GM12878 (cell line): ENCODE data around the gene MIEN1. TPM values are rescaled to one million over a fixed set of nuclear protein-coding genes. Genes with fewer than 3 reads are reported as not detected.

Experiments used
- ATAC-seq: fragments of 200-7000 bp; cut with Tn5 transposase; 3 replicates; pipeline ENCODE4 v1.9.1; 2020; ENCODE audit warnings: mild to moderate bottlenecking, moderate library complexity
- BruUV-seq: library from RNA; stranded (reverse); fragments of 400-500 nt; replicated peaks from 2 replicates; lab custom pipeline; 2021; lab: Mats Ljungman, UMichigan
- CTCF ChIA-PET: fragments of 300-600 bp; sonication (Branson Sonifier 250); formaldehyde crosslinking; extraction: SDS; loops from one replicate; lab custom pipeline; 2021; ENCODE audit warnings: inconsistent platforms; lab: Yijun Ruan, JAX
- POLR2A ChIA-PET: fragments of 350-600 bp; formaldehyde crosslinking; extraction: SDS; loops from one replicate; lab custom pipeline; 2021; ENCODE audit warnings: inconsistent platforms; lab: Charles Lee
- RAD21 ChIA-PET: fragments of 300-600 bp; sonication (Branson Sonifier 250); formaldehyde crosslinking; loops from one replicate; lab custom pipeline; 2023; ENCODE audit warnings: antibody characterized with exemption; ENCODE audit not compliant: unreplicated experiment; lab: Charles Lee
- SMC1A ChIA-PET: fragments of 300-600 bp; sonication (Branson Sonifier 250); formaldehyde crosslinking; loops from one replicate; lab custom pipeline; 2023; ENCODE audit not compliant: unreplicated experiment, uncharacterized antibody; lab: Charles Lee
- DNase-seq: peaks from one replicate; pipeline ENCODE4 v3.0.0-alpha.2; 2011; ENCODE audit warnings: low read depth, low spot score
- FAIRE-seq: peaks from 3 replicates; lab custom pipeline; 2011; peaks lifted over from hg19 to GRCh38; lab: Jason Lieb, UNC
- H2AFZ ChIP-seq: 2 replicates; pipeline ENCODE4 v1.6.0; 2011; ENCODE audit warnings: low read depth, low read length, control low read depth; ENCODE audit not compliant: control insufficient read depth
- H3K27ac ChIP-seq: 2 replicates; pipeline ENCODE4 v1.5.1; 2011; ENCODE audit warnings: control low read depth; ENCODE audit not compliant: control insufficient read depth, insufficient read depth
- H3K27me3 ChIP-seq, 2 experiments: replicated peaks in 1 of 2; 2 replicates each; pipeline versions ENCODE4 v1.6.0 to v1.6.1; 2011; ENCODE audit warnings: low read length in 1 of 2; ENCODE audit not compliant: control insufficient read depth in 2 of 2, insufficient read depth in 2 of 2
- H3K36me3 ChIP-seq, 2 experiments: 2 replicates each; pipeline ENCODE4 v1.5.1; 2011; ENCODE audit warnings: low read length in 1 of 2; ENCODE audit not compliant: control insufficient read depth in 2 of 2, insufficient read depth in 2 of 2
- H3K4me1 ChIP-seq: 2 replicates; pipeline ENCODE4 v1.6.1; 2011; ENCODE audit warnings: mild to moderate bottlenecking, low read length, moderate library complexity, mixed read lengths; ENCODE audit not compliant: control insufficient read depth, insufficient read depth
- H3K4me2 ChIP-seq: 2 replicates; pipeline ENCODE4 v1.6.0; 2011; ENCODE audit warnings: control low read depth; ENCODE audit not compliant: control insufficient read depth, insufficient read depth
- H3K4me3 ChIP-seq: fragments of 200-600 bp; sonication (generic); 2 replicates; pipeline ENCODE4 v1.5.1; 2016
- H3K79me2 ChIP-seq: 2 replicates; pipeline ENCODE4 v1.6.0; 2011; ENCODE audit warnings: low read length; ENCODE audit not compliant: control insufficient read depth, insufficient read depth
- H3K9ac ChIP-seq: 2 replicates; pipeline ENCODE4 v1.8.0; 2011; ENCODE audit warnings: low read length, control low read depth, mixed read lengths; ENCODE audit not compliant: control insufficient read depth, insufficient read depth
- H3K9me3 ChIP-seq: replicated peaks from 3 replicates; pipeline ENCODE4 v1.5.1; 2011; ENCODE audit warnings: mild to moderate bottlenecking, low read length; ENCODE audit not compliant: control insufficient read depth, insufficient read depth
- H4K20me1 ChIP-seq: 2 replicates; pipeline ENCODE4 v1.6.0; 2011; ENCODE audit not compliant: control insufficient read depth, insufficient read depth
- ESRRA ChIP-seq: IDR thresholded peaks from 2 replicates; pipeline ENCODE4 v1.6.1; 2012; ENCODE audit warnings: mild to moderate bottlenecking, low read length, improper control_type of control experiment
- MYC ChIP-seq: IDR thresholded peaks from 2 replicates; pipeline ENCODE4 v1.6.1; 2011; ENCODE audit warnings: mild to moderate bottlenecking, low read length, moderate library complexity, inconsistent platforms; ENCODE audit not compliant: insufficient read depth, insufficient replicate concordance, insufficient read length, severe bottlenecking
- PAX8 ChIP-seq: fragments of 450-650 bp; IDR thresholded peaks from 2 replicates; pipeline ENCODE4 v1.6.1; 2017; ENCODE audit warnings: mild to moderate bottlenecking, moderate library complexity
- RAD21 ChIP-seq: IDR thresholded peaks from 2 replicates; pipeline ENCODE4 v1.6.1; 2011; ENCODE audit warnings: mild to moderate bottlenecking, low read depth, low read length, moderate library complexity; ENCODE audit not compliant: insufficient read depth
- TAF1 ChIP-seq: IDR thresholded peaks from 2 replicates; pipeline ENCODE4 v1.6.1; 2011; ENCODE audit warnings: mild to moderate bottlenecking, low read depth, low read length, borderline replicate concordance
- WRNIP1 ChIP-seq: IDR thresholded peaks from 2 replicates; pipeline ENCODE4 v1.6.1; 2011; ENCODE audit warnings: low read depth, low read length, improper control_type of control experiment, borderline replicate concordance
- ZNF622 ChIP-seq: fragments of 450-650 bp; IDR thresholded peaks from 2 replicates; pipeline ENCODE4 v1.6.1; 2017; ENCODE audit warnings: mild to moderate bottlenecking, inconsistent platforms
- WGBS: methylation state at CpG from one replicate; pipeline ENCODE4 v1.1.6; 2016; ENCODE audit warnings: low lambda C conversion rate; ENCODE audit not compliant: insufficient replicate concordance, insufficient coverage; ENCODE audit errors: missing lambda C conversion rate; 5-methylcytosine and 5-hydroxymethylcytosine counted together
- in situ Hi-C: fragments of 300-500 bp; cut with MboI; formaldehyde crosslinking; loops from 9 replicates; pipeline ENCODE4 v1.14.3; 2018; ENCODE audit warnings: mixed read lengths
- intact Hi-C: fragments of 100-400 bp; cut with micrococcal nuclease; formaldehyde crosslinking; loops from one replicate; pipeline ENCODE4 v1.14.2; 2022; ENCODE audit not compliant: unreplicated experiment
- polyA plus RNA-seq, 11 experiments: library from polyadenylated mRNA; depleted of rRNA in 4 of 11; unstranded in 6 of 11; stranded (reverse) in 5 of 11; fragments of >200 nt; fragmentation: Nextera tagmentation in 4 of 11; fragmentation: Illumina TruSeq in 1 of 11; extraction: Ambion mirVana in 4 of 11; extraction: Trizol in 1 of 11; gene quantifications; 1 replicate in 1 of 11; 2 replicates in 10 of 11; pipeline versions ENCODE4 v1.2.1 to v1.2.3, GENCODE V29; 2011 to 2016; ENCODE audit warnings: inconsistent platforms in 2 of 11, missing spikeins in 2 of 11, low read depth in 1 of 11
- total RNA-seq, 4 experiments: library from RNA; depleted of rRNA in 3 of 4; stranded (reverse); fragments of >200 nt in 3 of 4; fragmentation: Illumina TruSeq in 1 of 4; extraction: Trizol in 1 of 4; gene quantifications; 2 replicates each; pipeline versions ENCODE4 v1.2.1 to v1.2.3, GENCODE V29; 2013 to 2021
- TF ChIP-seq, protein P1 (sequence below): fragments of 450-650 bp; IDR thresholded peaks from 2 replicates; pipeline ENCODE4 v1.6.1; 2018; ENCODE audit warnings: borderline replicate concordance, mild to moderate bottlenecking; ENCODE audit not compliant: partially characterized antibody
- TF ChIP-seq, protein P2 (sequence below): fragments of 450-650 bp; IDR thresholded peaks from 2 replicates; pipeline ENCODE4 v1.6.1; 2017; ENCODE audit warnings: mild to moderate bottlenecking, moderate library complexity

MIEN1 gene
- total and polyA plus RNA-seq, 10 of the 15 experiments (the other 5 are each of a cell fraction or from before 2014, with no cell fraction given) = 24.9 to 89.1 (median 47.7) TPM

DNA sequence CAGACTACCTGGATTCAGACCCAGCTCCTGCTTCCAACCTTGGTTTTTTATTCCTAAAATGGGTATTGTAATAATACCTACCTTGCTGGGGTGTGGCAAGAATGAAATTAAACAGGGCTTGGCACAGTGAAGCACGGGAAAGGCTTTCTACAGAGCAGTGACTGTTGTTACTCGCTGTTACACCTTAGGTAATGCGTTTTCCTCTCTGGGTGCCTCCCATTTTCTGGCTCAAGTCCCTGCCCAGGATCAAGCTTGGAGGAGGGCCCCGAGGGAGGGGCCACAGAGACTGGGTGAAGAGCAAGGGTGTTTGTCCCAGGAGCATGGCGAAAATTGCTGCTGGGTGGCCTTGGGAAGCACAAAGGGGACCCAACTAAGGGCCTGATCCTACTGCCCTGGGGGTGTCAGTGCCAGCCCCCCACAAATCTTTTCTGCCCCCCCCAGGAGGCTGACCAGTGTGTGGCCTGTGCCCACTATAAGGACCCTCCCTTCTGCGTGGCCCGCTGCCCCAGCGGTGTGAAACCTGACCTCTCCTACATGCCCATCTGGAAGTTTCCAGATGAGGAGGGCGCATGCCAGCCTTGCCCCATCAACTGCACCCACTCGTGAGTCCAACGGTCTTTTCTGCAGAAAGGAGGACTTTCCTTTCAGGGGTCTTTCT is 13.3 kb downstream of the MIEN1 start:
- no TSS peak for BruUV-seq
- Histone ChIP-seq H3K79me2 (no peaks in the 10 kb centered on the region), H3K36me3 (no peaks in the 10 kb centered on the region), H3K9ac (no peak overlapping the region), H4K20me1 (no peaks in the 10 kb centered on the region), H2AFZ (no peak overlapping the region), H3K4me3 (no peak overlapping the region), H3K4me2 (no peak overlapping the region), H3K4me1 (no peaks in the 10 kb centered on the region), H3K9me3 (no peaks in the 10 kb centered on the region), H3K27ac (no peak overlapping the region), H3K27me3 (no peaks in the 10 kb centered on the region)
- in situ Hi-C loops = no loop called here
- RAD21 ChIA-PET = no interaction called here
- SMC1A ChIA-PET = no interaction called here
- TF ChIP-seq, protein P1, sequence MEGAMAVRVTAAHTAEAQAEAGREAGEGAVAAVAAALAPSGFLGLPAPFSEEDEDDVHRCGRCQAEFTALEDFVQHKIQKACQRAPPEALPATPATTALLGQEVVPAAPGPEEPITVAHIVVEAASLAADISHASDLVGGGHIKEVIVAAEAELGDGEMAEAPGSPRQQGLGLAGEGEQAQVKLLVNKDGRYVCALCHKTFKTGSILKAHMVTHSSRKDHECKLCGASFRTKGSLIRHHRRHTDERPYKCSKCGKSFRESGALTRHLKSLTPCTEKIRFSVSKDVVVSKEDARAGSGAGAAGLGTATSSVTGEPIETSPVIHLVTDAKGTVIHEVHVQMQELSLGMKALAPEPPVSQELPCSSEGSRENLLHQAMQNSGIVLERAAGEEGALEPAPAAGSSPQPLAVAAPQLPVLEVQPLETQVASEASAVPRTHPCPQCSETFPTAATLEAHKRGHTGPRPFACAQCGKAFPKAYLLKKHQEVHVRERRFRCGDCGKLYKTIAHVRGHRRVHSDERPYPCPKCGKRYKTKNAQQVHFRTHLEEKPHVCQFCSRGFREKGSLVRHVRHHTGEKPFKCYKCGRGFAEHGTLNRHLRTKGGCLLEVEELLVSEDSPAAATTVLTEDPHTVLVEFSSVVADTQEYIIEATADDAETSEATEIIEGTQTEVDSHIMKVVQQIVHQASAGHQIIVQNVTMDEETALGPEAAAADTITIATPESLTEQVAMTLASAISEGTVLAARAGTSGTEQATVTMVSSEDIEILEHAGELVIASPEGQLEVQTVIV = no peak
- FAIRE-seq (no peak), ATAC-seq (no peak), DNase-seq (no peak)
- WGBS = 67% methylated on average over 11 of the region's 11 CpGs
- POLR2A ChIA-PET = no interaction called here
- intact Hi-C loops = no loop called here
- CTCF ChIA-PET = no interaction called here

DNA sequence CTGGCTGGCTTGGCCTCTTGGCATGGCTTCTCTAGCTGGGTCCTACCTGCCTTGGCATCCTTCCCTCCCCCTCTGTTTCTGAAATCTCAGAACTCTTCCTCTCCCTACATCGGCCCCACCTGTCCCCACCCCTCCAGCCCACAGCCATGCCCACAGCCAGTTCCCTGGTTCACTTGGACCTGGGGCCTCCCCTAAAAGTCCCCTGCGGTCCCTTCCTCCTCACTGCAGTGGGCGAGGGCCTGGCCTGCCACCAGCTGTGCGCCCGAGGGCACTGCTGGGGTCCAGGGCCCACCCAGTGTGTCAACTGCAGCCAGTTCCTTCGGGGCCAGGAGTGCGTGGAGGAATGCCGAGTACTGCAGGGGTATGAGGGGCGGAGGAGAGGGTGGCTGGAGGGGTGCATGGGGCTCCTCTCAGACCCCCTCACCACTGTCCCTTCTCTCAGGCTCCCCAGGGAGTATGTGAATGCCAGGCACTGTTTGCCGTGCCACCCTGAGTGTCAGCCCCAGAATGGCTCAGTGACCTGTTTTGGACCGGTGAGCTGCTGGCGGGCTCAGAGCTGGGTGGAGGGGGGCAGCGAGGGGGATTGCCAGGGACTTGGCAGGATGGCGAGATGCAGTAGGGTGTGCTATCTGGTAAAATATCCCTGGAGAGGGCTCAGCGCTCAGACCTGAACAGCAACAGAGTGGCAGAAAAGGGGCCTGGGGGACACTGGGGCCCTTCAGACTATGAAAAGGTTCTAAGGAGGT is 14.1 kb downstream of the MIEN1 start:
- no peak overlapping the region for H3K9ac ChIP-seq
- no TSS peak for BruUV-seq
- 59% methylated on average over 15 of the region's 15 CpGs for WGBS
- H3K4me1 ChIP-seq = no peaks in the 10 kb centered on the region
- H3K4me3 ChIP-seq = no peak overlapping the region
- FAIRE-seq = no peak
- in situ Hi-C loops = no loop called here
- ChIA-PET RAD21 (no interaction called here), SMC1A (no interaction called here), POLR2A (no interaction called here), CTCF (no interaction called here)
- no peak overlapping the region for H2AFZ ChIP-seq
- no peak for DNase-seq
- H4K20me1 ChIP-seq = no peaks in the 10 kb centered on the region
- H3K4me2 ChIP-seq = no peak overlapping the region
- intact Hi-C loops = no loop called here
- no peaks in the 10 kb centered on the region for H3K79me2 ChIP-seq
- no peaks in the 10 kb centered on the region for H3K36me3 ChIP-seq
- no peaks in the 10 kb centered on the region for H3K9me3 ChIP-seq
- 0 out of 4 replicates have a peak, but pooled peaks cover 0 to 1% of the 10 kb centered on the region in 2 experiments for H3K27me3 ChIP-seq
- no peak for ATAC-seq
- H3K27ac ChIP-seq = no peak overlapping the region
- TF ChIP-seq ZNF622 (no peak), TAF1 (no peak), PAX8 (no peak), WRNIP1 (no peak), ESRRA (no peak), MYC (no peak), RAD21 (no peak)
- TF ChIP-seq, protein P2, sequence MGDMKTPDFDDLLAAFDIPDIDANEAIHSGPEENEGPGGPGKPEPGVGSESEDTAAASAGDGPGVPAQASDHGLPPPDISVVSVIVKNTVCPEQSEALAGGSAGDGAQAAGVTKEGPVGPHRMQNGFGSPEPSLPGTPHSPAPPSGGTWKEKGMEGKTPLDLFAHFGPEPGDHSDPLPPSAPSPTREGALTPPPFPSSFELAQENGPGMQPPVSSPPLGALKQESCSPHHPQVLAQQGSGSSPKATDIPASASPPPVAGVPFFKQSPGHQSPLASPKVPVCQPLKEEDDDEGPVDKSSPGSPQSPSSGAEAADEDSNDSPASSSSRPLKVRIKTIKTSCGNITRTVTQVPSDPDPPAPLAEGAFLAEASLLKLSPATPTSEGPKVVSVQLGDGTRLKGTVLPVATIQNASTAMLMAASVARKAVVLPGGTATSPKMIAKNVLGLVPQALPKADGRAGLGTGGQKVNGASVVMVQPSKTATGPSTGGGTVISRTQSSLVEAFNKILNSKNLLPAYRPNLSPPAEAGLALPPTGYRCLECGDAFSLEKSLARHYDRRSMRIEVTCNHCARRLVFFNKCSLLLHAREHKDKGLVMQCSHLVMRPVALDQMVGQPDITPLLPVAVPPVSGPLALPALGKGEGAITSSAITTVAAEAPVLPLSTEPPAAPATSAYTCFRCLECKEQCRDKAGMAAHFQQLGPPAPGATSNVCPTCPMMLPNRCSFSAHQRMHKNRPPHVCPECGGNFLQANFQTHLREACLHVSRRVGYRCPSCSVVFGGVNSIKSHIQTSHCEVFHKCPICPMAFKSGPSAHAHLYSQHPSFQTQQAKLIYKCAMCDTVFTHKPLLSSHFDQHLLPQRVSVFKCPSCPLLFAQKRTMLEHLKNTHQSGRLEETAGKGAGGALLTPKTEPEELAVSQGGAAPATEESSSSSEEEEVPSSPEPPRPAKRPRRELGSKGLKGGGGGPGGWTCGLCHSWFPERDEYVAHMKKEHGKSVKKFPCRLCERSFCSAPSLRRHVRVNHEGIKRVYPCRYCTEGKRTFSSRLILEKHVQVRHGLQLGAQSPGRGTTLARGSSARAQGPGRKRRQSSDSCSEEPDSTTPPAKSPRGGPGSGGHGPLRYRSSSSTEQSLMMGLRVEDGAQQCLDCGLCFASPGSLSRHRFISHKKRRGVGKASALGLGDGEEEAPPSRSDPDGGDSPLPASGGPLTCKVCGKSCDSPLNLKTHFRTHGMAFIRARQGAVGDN = no peak
